HG02763 (cell line): ENCODE results near the gene RNF213.

ENCODE experiments used
- ATAC-seq: cut with Tn5 transposase; IDR thresholded peaks from one replicate; pipeline ENCODE4 v1.9.1; 2021; ENCODE audit warnings: mild to moderate bottlenecking, moderate library complexity; ENCODE audit not compliant: unreplicated experiment

The RNF213 gene

GRCh38 chr17:80428363-80428762, 167.7 kb downstream of the RNF213 start:
- ATAC-seq: no peak

GRCh38 chr17:80428796-80429195, 168.1 kb downstream of the RNF213 start:
- ATAC-seq: no peak

DNA sequence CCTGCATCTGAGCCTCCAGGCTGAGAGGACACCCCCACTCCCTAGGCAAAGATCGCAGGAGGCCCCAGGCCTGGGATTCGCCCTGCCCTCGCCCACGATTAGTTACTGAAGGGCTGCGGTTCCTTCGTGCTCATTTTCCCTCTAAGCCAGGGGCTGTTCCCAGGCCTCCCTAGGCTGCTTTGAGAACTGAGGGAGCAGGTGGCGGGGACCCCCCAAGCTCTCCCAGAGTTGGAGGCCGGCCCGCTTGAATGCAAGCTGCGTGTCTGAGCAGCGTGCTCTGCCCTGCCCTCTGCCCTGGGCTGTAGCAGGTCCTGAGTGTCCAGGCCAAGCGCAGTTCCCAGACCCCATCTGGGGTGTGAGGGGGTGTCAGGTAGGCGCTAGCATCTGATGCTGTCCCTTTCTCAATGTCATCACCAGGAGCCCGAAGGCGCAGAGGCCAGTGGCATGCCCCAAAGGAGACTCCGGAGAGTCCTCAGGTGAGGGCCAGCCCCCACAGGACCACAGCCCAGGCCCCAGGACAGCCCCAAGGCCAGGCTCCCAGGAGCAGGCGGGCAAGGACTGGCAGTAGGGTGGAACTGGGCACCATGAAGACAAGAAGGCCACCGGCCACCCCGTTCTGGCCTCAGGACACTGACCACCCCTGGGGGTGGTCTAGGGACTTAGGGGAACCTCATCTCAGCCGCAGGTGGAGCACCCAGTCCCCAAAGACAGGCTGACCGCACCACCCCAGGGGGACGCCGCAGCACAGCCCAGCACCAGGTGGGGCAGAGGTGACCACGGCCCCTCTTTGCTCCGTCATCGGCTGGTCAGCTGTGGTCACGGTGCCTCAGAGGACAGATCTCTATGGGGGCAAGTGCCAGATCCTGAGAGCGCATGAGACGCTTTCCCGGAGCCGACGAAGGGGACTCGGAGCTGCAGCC, 169.0 kb downstream of the RNF213 start:
- ATAC-seq: no peak

GRCh38 chr17:80430446-80431245, 170.0 kb downstream of the RNF213 start:
- no peak for ATAC-seq

DNA sequence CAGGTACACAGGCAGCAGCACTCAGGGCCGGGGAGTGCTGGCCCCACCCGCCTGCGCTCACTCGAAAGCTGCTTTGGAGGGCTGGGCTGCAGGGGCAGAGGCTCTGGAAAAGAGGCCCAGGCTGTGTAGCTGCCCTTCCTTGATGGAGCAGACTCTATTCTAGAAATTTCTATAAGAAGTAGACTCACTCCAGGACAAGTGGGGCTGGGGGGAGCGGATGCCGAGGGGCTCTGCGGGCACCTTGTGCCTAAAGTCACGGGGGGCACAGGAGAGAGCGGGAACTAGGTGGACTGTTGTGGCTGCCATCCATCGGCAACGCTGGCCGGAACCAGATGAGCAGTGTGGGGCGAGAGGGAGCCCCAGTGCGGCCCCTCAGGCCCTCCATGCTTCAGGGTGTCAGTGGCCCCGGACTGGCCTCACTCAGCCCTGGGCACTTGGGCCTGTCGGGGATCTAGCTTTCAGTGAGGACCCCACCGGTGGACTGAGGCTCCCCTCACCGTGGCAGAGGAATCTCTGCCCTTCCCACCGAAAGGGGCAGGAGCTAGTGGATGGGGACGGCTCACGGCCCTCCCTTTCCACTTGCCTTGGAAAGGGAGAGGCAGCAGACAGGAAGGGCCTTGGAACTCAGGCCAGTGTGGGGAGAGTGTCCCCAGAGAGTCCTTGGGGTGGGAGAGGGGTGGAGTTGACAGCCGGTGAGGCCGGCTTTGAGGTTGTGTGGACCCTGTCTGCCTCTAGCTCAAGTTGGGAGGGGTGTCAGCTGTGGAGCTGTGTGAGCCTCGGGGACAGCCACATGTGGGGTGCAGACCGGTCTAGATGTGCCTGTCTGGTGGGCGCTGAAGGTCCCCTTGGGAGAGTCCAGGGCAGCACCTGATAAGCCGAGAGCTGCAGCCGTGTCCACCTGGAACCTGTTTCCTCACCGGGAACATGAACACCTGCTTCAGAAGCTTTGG, 170.9 kb downstream of the RNF213 start:
- ATAC-seq: no peak

DNA sequence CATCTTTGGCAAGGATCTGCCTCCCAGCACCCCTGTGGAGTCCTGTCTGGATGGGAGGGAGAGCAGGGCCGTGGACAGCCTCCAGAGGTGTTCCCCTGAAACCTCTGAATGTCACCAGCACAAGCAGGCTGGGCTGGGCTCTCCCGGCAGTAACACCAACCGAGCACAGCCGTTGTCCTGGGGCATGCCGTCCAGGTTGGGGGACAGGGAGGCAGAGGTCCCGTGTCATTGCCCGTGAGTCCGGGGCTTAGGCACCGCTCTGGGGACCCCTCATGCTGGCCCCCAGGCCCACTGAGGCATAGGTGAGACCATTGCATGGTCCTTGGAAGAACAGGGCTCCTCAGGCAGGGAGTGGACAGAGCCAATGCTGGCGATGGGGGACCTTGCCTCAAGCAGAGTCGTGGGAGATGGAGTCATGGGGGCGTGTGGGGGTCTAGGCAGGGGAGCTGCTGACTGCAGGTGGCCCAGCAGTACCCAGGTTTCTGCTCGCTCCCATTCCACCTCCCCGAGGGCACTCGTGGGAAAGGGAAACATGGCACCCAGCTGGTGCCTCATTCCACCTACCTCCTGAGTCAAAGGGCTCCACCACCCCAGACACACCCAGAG, 171.8 kb downstream of the RNF213 start:
- no peak for ATAC-seq

- no peak for ATAC-seq
Observed at GRCh38 chr17:80432961-80433550, 172.4 kb downstream of the RNF213 start.

- ATAC-seq: no peak
Observed at GRCh38 chr17:80433916-80434666, 173.4 kb downstream of the RNF213 start.

DNA sequence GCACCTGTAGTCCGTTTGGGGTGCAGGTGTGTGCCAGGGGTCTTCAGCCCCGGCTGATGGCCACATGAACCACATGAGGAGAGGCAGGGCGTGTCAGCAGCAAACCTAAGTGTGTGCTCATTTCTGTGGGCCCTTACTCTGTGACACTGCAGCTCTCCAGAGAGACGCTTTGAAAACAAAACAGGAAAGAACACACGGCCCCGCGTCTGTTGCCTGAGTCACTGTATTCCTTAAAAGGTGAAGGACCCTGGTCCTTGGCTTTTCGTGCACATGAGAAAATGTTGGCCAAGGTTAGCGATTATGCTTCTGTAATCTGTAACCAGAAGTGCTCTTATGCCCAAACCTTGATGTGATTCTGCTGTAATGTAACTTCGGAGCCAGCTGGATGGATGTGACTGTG, 176.9 kb downstream of the RNF213 start:
- no peak for ATAC-seq

- no peak for ATAC-seq
Observed at GRCh38 chr17:80438806-80439205, 178.2 kb downstream of the RNF213 start.

DNA sequence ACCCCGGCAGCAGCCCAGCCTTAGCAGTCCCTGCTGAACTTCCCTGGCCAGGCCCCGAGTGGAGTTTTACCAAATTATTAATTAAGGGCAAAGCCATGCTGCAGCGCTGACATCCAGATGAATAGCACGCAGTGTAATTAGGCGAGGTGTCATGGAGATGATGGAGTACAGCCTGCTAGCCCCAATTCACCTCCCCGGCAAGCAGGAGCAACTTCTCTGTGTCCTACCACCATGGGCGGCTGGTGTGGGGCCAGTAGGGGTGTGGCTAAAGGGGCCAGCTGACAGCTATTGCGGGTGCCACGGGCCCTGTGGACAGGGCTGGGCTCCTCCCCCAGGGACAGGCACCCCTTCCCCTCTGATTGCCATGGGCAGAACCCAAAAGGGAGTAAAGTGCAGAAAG, 178.8 kb downstream of the RNF213 start:
- no peak for ATAC-seq

DNA sequence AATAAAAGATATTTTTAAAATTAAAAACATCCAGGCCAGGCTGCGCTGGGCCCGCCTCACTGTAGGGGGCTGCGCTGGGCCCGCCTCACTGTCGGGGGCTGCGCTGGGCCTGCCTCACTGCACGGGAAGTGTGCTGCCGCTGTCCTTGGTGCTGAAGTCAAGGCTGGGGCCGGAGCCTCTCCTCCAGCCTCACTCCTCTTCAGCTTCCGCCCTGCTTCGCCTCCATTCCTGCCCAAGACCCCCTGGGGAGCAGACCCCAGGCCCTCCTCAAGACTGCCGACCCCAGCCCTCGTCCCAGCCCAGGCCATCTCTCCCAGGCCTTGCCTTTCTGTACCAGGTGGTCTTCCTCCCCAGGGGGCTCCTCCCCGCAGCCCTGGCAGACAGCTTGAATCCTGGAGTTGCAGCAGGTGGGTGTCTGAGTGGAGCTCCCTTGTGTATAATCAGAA, 180.5 kb downstream of the RNF213 start:
- ATAC-seq: no peak

DNA sequence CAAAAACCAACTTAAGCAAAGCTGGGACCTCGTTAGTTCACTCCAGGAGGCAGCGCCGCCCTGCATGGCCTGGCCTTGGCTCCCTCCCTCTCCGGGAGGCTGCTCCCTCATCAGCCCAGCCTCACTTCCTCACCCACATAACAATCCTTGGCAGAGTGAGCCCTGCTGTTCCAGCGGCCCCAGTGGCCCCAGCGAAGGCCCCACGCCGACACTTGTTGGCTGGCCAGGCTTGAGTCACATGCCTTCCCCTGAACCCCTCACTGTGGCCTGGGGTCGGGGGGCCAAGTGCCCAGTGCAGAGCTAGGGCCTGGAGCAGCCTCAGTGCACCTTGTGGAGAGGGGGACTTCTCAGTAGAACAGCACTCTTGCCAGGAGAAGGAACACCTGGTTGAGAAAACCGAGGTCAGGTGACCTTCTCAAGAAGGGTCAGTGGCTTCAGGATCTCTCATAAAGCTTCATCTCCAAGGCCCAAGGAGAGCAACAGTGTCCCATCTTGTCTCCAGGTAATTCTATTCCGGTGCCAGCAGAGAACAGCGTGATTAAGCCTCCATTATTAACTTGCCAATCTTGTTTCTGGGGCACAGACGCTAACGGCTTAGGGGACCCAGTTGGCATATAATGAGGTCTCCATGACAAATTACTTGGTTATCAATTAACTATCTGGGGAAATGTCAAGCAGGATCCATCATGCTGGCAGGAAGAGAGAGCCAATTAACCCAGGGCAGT, 181.1 kb downstream of the RNF213 start:
- no peak for ATAC-seq

DNA sequence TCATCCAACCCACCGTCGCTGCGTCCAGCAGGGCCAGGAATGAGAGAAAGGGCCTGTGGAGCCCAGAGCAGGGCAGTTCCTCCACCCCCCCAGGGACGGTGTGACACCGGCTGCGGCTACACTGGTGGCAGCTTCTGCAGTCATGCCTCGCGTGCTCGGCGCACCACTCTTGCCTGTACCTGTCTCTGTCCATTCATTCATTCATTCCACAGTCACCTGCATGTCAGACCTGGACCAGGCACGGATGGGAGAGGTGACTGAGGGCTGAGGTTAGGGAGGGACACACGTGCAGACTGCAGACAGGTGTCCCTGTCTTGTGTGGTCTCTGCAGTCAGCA, 181.6 kb downstream of the RNF213 start:
- ATAC-seq: no peak

GRCh38 chr17:80442764-80443163, 182.1 kb downstream of the RNF213 start:
- ATAC-seq: no peak

- ATAC-seq: no peak
Observed at GRCh38 chr17:80443498-80443897, 182.8 kb downstream of the RNF213 start.

DNA sequence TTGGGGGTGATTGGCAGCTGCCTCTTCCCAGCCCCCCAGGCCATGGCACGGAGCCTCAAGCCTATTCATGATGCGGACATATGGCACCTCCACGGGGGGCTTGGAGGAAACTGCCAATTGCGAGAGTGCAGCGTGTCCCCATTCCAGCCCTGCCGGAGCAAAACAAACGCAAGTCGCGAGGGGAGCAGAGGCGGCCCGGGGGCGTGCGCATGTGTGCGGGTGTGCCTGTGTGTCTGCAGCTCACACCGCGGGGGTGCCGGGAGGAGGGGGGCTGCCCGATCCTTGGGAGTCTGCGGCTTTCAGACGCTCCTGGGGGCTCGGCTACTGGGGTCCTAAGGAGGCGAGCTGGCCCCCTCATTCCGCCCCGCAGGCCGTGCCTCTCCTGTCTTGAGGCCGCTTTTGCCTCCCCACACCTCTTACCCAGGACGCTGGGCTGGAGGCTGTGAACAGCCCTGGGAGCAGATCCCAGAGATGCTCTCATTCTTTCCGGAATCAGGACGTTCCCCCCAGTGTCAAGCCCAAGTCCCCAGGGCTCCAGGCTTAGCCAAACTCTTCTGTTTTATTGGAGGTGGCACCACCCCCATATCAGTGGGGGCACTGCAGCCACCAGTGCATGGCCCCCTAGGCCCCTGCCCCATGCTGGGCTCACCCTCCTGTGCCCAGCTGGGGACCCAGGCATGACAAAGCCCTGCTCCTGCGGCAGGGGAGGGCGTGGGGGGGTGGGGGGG, 183.4 kb downstream of the RNF213 start:
- ATAC-seq: no peak

DNA sequence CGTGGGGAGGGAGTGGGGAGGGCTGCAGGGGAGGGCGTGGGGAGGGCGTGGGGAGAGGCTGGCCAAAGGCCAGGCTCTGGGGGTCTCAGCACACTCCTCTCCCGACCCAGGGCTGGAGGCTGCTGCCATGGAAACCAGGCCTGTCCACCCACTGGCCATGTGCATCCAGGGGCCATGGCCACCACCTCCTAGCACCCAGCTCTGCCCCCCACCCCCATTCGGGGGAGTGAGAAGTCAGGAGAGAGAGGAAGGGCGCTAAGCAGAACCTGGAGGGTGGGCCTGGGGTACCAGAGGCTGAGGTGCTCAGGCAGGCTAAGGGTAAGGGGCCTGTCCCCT, 184.0 kb downstream of the RNF213 start:
- no peak for ATAC-seq
